HepG2 (cell line): ENCODE results near the gene TPGS1. TPM values are rescaled to one million over a fixed set of nuclear protein-coding genes. Genes with fewer than 3 reads are reported as not detected.

Source experiments
- AKAP8 ChIP-seq: sonication (generic); formaldehyde crosslinking; IDR thresholded peaks from 2 replicates; pipeline ENCODE4 v1.5.1; 2020; ENCODE audit warnings: mild to moderate bottlenecking, missing genetic modification reagents
- ASH2L ChIP-seq: fragments of 300-600, 200-600 bp; sonication (generic); IDR thresholded peaks from 2 replicates; pipeline ENCODE4 v1.7.0; 2017; ENCODE audit warnings: low read depth, mild to moderate bottlenecking, moderate library complexity, mixed read lengths, low read length; ENCODE audit not compliant: insufficient read length
- FOXM1 ChIP-seq: sonication (generic); formaldehyde crosslinking; IDR thresholded peaks from 2 replicates; pipeline ENCODE4 v1.5.0; 2020; ENCODE audit warnings: missing genetic modification reagents
- HDAC2 ChIP-seq: sonication (generic); formaldehyde crosslinking; IDR thresholded peaks from 2 replicates; pipeline ENCODE4 v1.4.0; 2020; ENCODE audit warnings: missing genetic modification reagents
- HOXA5 ChIP-seq: sonication (generic); formaldehyde crosslinking; IDR thresholded peaks from 2 replicates; pipeline ENCODE4 v1.4.0; 2020; ENCODE audit warnings: missing genetic modification reagents
- KDM4B ChIP-seq: sonication (generic); formaldehyde crosslinking; IDR thresholded peaks from 2 replicates; pipeline ENCODE4 v1.4.0; 2020; ENCODE audit warnings: missing genetic modification reagents
- MAFG ChIP-seq: sonication (generic); formaldehyde crosslinking; IDR thresholded peaks from 2 replicates; pipeline ENCODE4 v1.5.1; 2020; ENCODE audit warnings: mild to moderate bottlenecking, missing genetic modification reagents
- MED13 ChIP-seq: sonication (generic); formaldehyde crosslinking; IDR thresholded peaks from 2 replicates; pipeline ENCODE4 v1.5.0; 2020; ENCODE audit warnings: missing genetic modification reagents
- NRL ChIP-seq: sonication (generic); formaldehyde crosslinking; IDR thresholded peaks from 2 replicates; pipeline ENCODE4 v1.5.0; 2020; ENCODE audit warnings: missing genetic modification reagents, mild to moderate bottlenecking, moderate library complexity, borderline replicate concordance
- POLR2AphosphoS5 ChIP-seq: IDR thresholded peaks from 2 replicates; pipeline ENCODE4 v1.6.1; 2012; ENCODE audit warnings: low read depth, low read length
- SOX13 ChIP-seq, 3 experiments: fragments of 450-650 bp in 1 of 3; sonication (generic) in 1 of 3; formaldehyde crosslinking in 1 of 3; IDR thresholded peaks in 2 of 3; conservative IDR thresholded peaks in 1 of 3; 2 replicates each; pipeline versions ENCODE4 v1.5.0 to v1.6.1; 2016 to 2020; ENCODE audit warnings: antibody characterized with exemption in 1 of 3, mild to moderate bottlenecking in 1 of 3, missing compliant biosample characterization in 1 of 3, missing genetic modification reagents in 1 of 3, moderate library complexity in 1 of 3
- SOX6 ChIP-seq, 2 experiments: fragments of 450-650 bp in 1 of 2; sonication (generic) in 1 of 2; formaldehyde crosslinking in 1 of 2; IDR thresholded peaks; 2 replicates each; pipeline versions ENCODE4 v1.4.0 to v1.6.1; 2017 to 2020; ENCODE audit warnings: antibody characterized with exemption in 1 of 2, mild to moderate bottlenecking in 1 of 2, missing genetic modification reagents in 1 of 2
- SP1 ChIP-seq, 2 experiments: fragments of 450-650 bp in 1 of 2; sonication (generic) in 1 of 2; formaldehyde crosslinking in 1 of 2; IDR thresholded peaks; 2 replicates each; pipeline versions ENCODE4 v1.4.0 to v1.6.1; 2016 to 2020; ENCODE audit warnings: missing genetic modification reagents in 1 of 2
- TAF1 ChIP-seq: sonication (generic); formaldehyde crosslinking; IDR thresholded peaks from 2 replicates; pipeline ENCODE4 v1.4.0; 2020; ENCODE audit warnings: missing genetic modification reagents
- ZMYM3 ChIP-seq: sonication (generic); formaldehyde crosslinking; IDR thresholded peaks from 2 replicates; pipeline ENCODE4 v1.5.1; 2020; ENCODE audit warnings: mild to moderate bottlenecking, missing genetic modification reagents
- ZNF33B ChIP-seq: sonication (generic); formaldehyde crosslinking; IDR thresholded peaks from 2 replicates; pipeline ENCODE4 v1.5.1; 2020; ENCODE audit warnings: mild to moderate bottlenecking, missing genetic modification reagents
- ZSCAN9 ChIP-seq: IDR thresholded peaks from 2 replicates; pipeline ENCODE4 v1.6.1; 2016; ENCODE audit warnings: borderline replicate concordance
- polyA plus RNA-seq, 8 experiments: library from polyadenylated mRNA; depleted of rRNA in 3 of 8; stranded (reverse) in 7 of 8; unstranded in 1 of 8; fragments of >200 nt; fragmentation: Illumina TruSeq in 4 of 8; extraction: Trizol in 4 of 8; gene quantifications; 2 replicates each; pipeline versions ENCODE4 v1.2.1 to v1.2.3, GENCODE V29; 2011 to 2016; ENCODE audit warnings: low read depth in 4 of 8, missing spikeins in 1 of 8, mixed read lengths in 1 of 8; ENCODE audit not compliant: insufficient read depth in 1 of 8
- total RNA-seq, 5 experiments: library from RNA; depleted of rRNA; stranded (reverse); fragments of >200 nt; fragmentation: Illumina TruSeq; extraction: Trizol; gene quantifications; 2 replicates each; pipeline ENCODE4 v1.2.3, GENCODE V29; 2016; ENCODE audit warnings: low read depth in 1 of 5
- TF ChIP-seq, protein P1 (sequence below): sonication (generic); formaldehyde crosslinking; IDR thresholded peaks from 2 replicates; pipeline ENCODE4 v1.5.0; 2020; ENCODE audit warnings: mild to moderate bottlenecking, missing genetic modification reagents, borderline replicate concordance
- TF ChIP-seq, protein P2 (sequence below): sonication (generic); formaldehyde crosslinking; IDR thresholded peaks from 2 replicates; pipeline ENCODE4 v1.8.0; 2022; ENCODE audit warnings: mild to moderate bottlenecking, missing genetic modification reagents, moderate library complexity
- TF ChIP-seq, protein P3 (sequence below): IDR thresholded peaks from 2 replicates; pipeline ENCODE4 v1.6.1; 2016; ENCODE audit warnings: mild to moderate bottlenecking

Gene TPGS1
- total and polyA plus RNA-seq, 2 of the 13 experiments (the other 11 are each of a cell fraction or from before 2014, with no cell fraction given), result 1.1 to 6.2 TPM

DNA sequence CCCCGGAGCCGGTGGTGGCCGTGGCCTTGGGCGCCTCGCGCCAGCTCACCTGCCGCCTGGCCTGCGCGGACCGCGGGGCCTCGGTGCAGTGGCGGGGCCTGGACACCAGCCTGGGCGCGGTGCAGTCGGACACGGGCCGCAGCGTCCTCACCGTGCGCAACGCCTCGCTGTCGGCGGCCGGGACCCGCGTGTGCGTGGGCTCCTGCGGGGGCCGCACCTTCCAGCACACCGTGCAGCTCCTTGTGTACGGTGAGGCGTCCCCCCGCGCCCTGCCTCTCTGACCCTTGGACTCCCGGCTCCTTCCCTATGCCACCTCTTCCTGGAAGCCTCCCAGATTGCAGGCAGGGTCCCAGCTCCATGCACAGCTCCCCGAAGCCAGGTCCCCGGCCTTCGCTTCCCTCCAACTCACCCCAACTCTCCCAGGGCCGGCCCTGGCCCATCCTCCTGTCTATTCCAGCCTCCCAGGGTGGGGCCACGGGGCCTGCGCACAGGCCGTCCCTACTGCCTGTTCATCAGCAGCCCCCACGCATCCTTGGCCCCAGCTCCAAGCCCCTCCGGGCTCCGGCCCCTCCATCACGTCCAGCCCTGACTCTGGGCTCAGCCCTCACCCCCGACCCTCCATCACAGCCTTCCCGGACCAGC, 9.3 kb upstream of the TPGS1 start (continued):
- TF ChIP-seq, protein P1, sequence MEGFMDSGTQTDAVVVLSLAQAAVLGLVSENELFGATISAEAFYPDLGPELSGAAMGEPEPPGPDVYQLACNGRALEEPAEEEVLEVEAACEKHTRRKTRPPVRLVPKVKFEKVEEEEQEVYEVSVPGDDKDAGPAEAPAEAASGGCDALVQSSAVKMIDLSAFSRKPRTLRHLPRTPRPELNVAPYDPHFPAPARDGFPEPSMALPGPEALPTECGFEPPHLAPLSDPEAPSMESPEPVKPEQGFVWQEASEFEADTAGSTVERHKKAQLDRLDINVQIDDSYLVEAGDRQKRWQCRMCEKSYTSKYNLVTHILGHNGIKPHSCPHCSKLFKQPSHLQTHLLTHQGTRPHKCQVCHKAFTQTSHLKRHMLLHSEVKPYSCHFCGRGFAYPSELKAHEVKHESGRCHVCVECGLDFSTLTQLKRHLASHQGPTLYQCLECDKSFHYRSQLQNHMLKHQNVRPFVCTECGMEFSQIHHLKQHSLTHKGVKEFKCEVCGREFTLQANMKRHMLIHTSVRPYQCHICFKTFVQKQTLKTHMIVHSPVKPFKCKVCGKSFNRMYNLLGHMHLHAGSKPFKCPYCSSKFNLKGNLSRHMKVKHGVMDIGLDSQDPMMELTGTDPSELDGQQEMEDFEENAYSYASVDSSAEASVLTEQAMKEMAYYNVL (CRISPR knock-in tag), result no peak
- TF ChIP-seq HOXA5 (CRISPR knock-in tag), result no peak
- no peak for TF ChIP-seq KDM4B
- TF ChIP-seq MAFG (CRISPR knock-in tag), result no peak
- peak; percentile 54; the same call in 1 of the 2 replicates for TF ChIP-seq AKAP8 (CRISPR knock-in tag)
- no peak for TF ChIP-seq ZNF33B (CRISPR knock-in tag)
- no peak for TF ChIP-seq SOX13 (IDR thresholded peaks at IDR 0.05)
- TF ChIP-seq SOX13 (CRISPR knock-in tag; conservative IDR thresholded peaks at IDR 0.05 in 1 of 2, IDR thresholded peaks at IDR 0.05 in 1 of 2), result no peak
- TF ChIP-seq HDAC2 (CRISPR knock-in tag), result peak; percentile 55; the same call in 1 of the 2 replicates
- TF ChIP-seq, protein P2, sequence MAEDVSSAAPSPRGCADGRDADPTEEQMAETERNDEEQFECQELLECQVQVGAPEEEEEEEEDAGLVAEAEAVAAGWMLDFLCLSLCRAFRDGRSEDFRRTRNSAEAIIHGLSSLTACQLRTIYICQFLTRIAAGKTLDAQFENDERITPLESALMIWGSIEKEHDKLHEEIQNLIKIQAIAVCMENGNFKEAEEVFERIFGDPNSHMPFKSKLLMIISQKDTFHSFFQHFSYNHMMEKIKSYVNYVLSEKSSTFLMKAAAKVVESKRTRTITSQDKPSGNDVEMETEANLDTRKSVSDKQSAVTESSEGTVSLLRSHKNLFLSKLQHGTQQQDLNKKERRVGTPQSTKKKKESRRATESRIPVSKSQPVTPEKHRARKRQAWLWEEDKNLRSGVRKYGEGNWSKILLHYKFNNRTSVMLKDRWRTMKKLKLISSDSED (CRISPR knock-in tag), result no peak
- 0 out of 2 replicates have a peak, but pooled peaks have one; percentile 29 for TF ChIP-seq ZSCAN9 (CRISPR knock-in tag)
- TF ChIP-seq FOXM1 (CRISPR knock-in tag), result no peak
- TF ChIP-seq, protein P3, sequence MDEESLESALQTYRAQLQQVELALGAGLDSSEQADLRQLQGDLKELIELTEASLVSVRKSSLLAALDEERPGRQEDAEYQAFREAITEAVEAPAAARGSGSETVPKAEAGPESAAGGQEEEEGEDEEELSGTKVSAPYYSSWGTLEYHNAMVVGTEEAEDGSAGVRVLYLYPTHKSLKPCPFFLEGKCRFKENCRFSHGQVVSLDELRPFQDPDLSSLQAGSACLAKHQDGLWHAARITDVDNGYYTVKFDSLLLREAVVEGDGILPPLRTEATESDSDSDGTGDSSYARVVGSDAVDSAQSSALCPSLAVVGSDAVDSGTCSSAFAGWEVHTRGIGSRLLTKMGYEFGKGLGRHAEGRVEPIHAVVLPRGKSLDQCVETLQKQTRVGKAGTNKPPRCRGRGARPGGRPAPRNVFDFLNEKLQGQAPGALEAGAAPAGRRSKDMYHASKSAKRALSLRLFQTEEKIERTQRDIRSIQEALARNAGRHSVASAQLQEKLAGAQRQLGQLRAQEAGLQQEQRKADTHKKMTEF, result peak; percentile 61; the same call in 1 of the 2 replicates
- TF ChIP-seq POLR2AphosphoS5, result no peak
- no peak for TF ChIP-seq MED13 (CRISPR knock-in tag)
- no peak for TF ChIP-seq SOX6 (IDR thresholded peaks at IDR 0.05)
- TF ChIP-seq SOX6 (CRISPR knock-in tag; IDR thresholded peaks at IDR 0.05), result no peak
- peak; percentile 99 for TF ChIP-seq ZMYM3 (CRISPR knock-in tag)
- no peak for TF ChIP-seq SP1 (IDR thresholded peaks at IDR 0.05)
- TF ChIP-seq SP1 (CRISPR knock-in tag; IDR thresholded peaks at IDR 0.05), result peak; percentile 9; the same call in 1 of the 2 replicates
- TF ChIP-seq TAF1 (CRISPR knock-in tag), result no peak
- no peak for TF ChIP-seq ASH2L
- TF ChIP-seq NRL, result peak; percentile 39; the same call in 1 of the 2 replicates
